Gastrocnemius medialis (tissue), 4 donors: ENCODE data around the gene PKD2L1. TPM values are rescaled to one million over a fixed set of nuclear protein-coding genes. Genes with fewer than 3 reads are reported as not detected.
A peak's percentile ranks its signal among the peaks of the same experiment; 100 is the strongest.

ENCODE experiments used
- ATAC-seq, 2 donors: fragments of 150-250 bp; one replicate each; pipeline ENCODE4 v1.9.1; 2016
- DNase-seq, 2 donors: peaks; one replicate each; pipeline ENCODE4 v3.0.0-alpha.2; 2019
- H3K27ac ChIP-seq, 4 donors: fragments of 200-600 bp; sonication (generic); 1 replicate in 1 of 4; 2 replicates in 3 of 4; pipeline ENCODE4 v1.5.1; 2016 to 2018; ENCODE audit warnings: mild to moderate bottlenecking in 2 of 4, moderate library complexity in 1 of 4
- H3K27me3 ChIP-seq, 3 donors: fragments of 200-600 bp; sonication (generic) in 2 of 3; 1 replicate in 1 of 3; 2 replicates in 2 of 3; pipeline versions ENCODE4 v1.5.1 to v1.6.0; 2016 to 2019; ENCODE audit warnings: mild to moderate bottlenecking in 1 of 3, moderate library complexity in 1 of 3
- H3K36me3 ChIP-seq, 2 donors: fragments of 200-600 bp; sonication (generic) in 1 of 2; one replicate each; pipeline ENCODE4 v1.5.1; 2017 to 2018
- H3K4me1 ChIP-seq, 2 donors: fragments of 200-600 bp; sonication (generic) in 1 of 2; one replicate each; pipeline ENCODE4 v1.5.1; 2016 to 2017; ENCODE audit warnings: mild to moderate bottlenecking in 2 of 2
- H3K4me3 ChIP-seq, 4 donors: fragments of 200-600 bp; sonication (generic) in 3 of 4; 1 replicate in 1 of 4; 2 replicates in 3 of 4; pipeline ENCODE4 v1.5.1; 2016 to 2019; ENCODE audit warnings: mild to moderate bottlenecking in 2 of 4
- H3K9me3 ChIP-seq, 3 donors: fragments of 200-600 bp; sonication (generic) in 2 of 3; 1 replicate in 1 of 3; 2 replicates in 2 of 3; pipeline ENCODE4 v1.5.1; 2016 to 2019
- CTCF ChIP-seq, 5 experiments: fragments of 450-650 bp in 3 of 5; fragments of 200-600 bp in 2 of 5; sonication (generic) in 2 of 5; IDR thresholded peaks in 4 of 5; conservative IDR thresholded peaks in 1 of 5; 1 replicate in 4 of 5; 2 replicates in 1 of 5; pipeline ENCODE4 v1.5.1; 2016 to 2019; ENCODE audit warnings: antibody characterized with exemption in 5 of 5, mild to moderate bottlenecking in 3 of 5, moderate library complexity in 3 of 5
- POLR2A ChIP-seq, 2 donors: fragments of 450-650 bp; IDR thresholded peaks; one replicate each; pipeline ENCODE4 v1.6.1; 2017; ENCODE audit warnings: antibody characterized with exemption in 2 of 2, mild to moderate bottlenecking in 2 of 2, moderate library complexity in 2 of 2
- in situ Hi-C, 4 donors: fragments of 200-750 bp; cut with MboI; loops; one replicate each; pipeline versions ENCODE4 v1.15.0 to v1.8.0; 2017; ENCODE audit warnings: low sequenced_read_pairs in 4 of 4
- intact Hi-C: fragments of 100-400 bp; cut with DNase I; formaldehyde crosslinking; loops from one replicate; pipeline ENCODE4 v1.15.1; 2023; ENCODE audit warnings: low total_unique reads
- total RNA-seq, 4 donors: library from RNA; depleted of rRNA; stranded (reverse); fragments of >200 nt; gene quantifications; one replicate each; pipeline versions ENCODE4 v1.1.0 to v1.2.3, GENCODE V29; 2016

The PKD2L1 gene
- total RNA-seq, 4 donors from 2014 or later = not detected

GRCh38 chr10:100370714-100371481, 40.9 kb upstream of the PKD2L1 start:
- H3K4me1 ChIP-seq = peaks cover 42 to 45% of the 10 kb centered on the region in 2 donors
- H3K4me3 ChIP-seq = peak overlapping the region in 3 of 4 donors; percentile 8 to 12 (median 9)
- H3K27me3 ChIP-seq = no peaks in the 10 kb centered on the region
- intact Hi-C loops = loop anchor here (2.0 to 10.0 kb wide), 6 partner anchors 30 to 754 kb away; partner anchors contain the start of genes ERLIN1, SEC31B and SLF2
- H3K27ac ChIP-seq = peak overlapping the region; percentile 89 to 99 (median 97)
- TF ChIP-seq CTCF (IDR thresholded peaks at IDR 0.05 in 4 of 5, conservative IDR thresholded peaks at IDR 0.05 in 1 of 5) (no peak), POLR2A (IDR thresholded peaks at IDR 0.05) (peak in 1 of 2 donors; percentile 65)
- ATAC-seq (peak; percentile 66 to 80), DNase-seq (peak; percentile 76 to 82)
- no peaks in the 10 kb centered on the region for H3K36me3 ChIP-seq
- in situ Hi-C loops = no loop called here
- no peaks in the 10 kb centered on the region for H3K9me3 ChIP-seq

DNA sequence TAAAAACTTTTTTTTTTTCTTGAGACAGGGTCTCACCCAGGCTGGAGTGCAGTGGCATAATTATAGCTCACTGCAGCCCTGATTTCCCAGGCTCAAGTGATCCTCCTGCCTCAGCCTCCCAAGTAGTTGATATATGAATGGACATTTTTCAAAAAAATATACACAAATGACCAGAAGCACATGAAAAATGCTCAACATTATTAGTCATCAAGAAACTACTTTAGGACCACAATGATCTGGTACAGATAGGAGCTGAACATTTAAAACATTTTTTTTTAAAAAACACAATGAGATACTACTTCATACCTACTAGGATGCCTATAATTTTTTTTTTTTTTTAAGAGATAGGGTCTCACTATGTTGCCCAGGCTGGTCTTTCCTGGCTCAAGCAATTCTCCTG, 38.7 kb upstream of the PKD2L1 start:
- peaks cover 44 to 48% of the 10 kb centered on the region in 2 donors for H3K4me1 ChIP-seq
- ATAC-seq = no peak
- intact Hi-C loops = loop anchor here (10.0 kb wide), 1 partner anchor 634 kb away; the partner anchor contains the start of genes COX15 and CUTC

GRCh38 chr10:100364735-100365391, 34.8 kb upstream of the PKD2L1 start:
- H3K9me3 ChIP-seq = no peaks in the 10 kb centered on the region
- in situ Hi-C loops (no loop called here), intact Hi-C loops (loop anchor here (1.0 to 10.0 kb wide), 3 partner anchors 8 to 630 kb away; partner anchors contain the start of genes BLOC1S2, COX15 and CUTC)
- H3K36me3 ChIP-seq = no peaks in the 10 kb centered on the region
- DNase-seq (peak; percentile 86 to 96), ATAC-seq (peak; percentile 98 to 99)
- no peaks in the 10 kb centered on the region for H3K27me3 ChIP-seq
- no peak overlapping the region for H3K4me3 ChIP-seq
- H3K27ac ChIP-seq = peak overlapping the region; percentile 66 to 74 (median 70)
- peaks cover 16 to 17% of the 10 kb centered on the region in 2 donors for H3K4me1 ChIP-seq
- TF ChIP-seq POLR2A (IDR thresholded peaks at IDR 0.05) = peak in 1 of 2 donors; percentile 34
- TF ChIP-seq CTCF (IDR thresholded peaks at IDR 0.05 in 4 of 5, conservative IDR thresholded peaks at IDR 0.05 in 1 of 5) = peak in 1 of 5 experiments; percentile 17

More for the DNA sequence above, 38.7 kb upstream of the PKD2L1 start:
- no peaks in the 10 kb centered on the region for H3K27me3 ChIP-seq
- H3K36me3 ChIP-seq = no peaks in the 10 kb centered on the region
- in situ Hi-C loops = no loop called here
- no peaks in the 10 kb centered on the region for H3K9me3 ChIP-seq
- no peak overlapping the region for H3K27ac ChIP-seq
- TF ChIP-seq POLR2A (IDR thresholded peaks at IDR 0.05) = no peak
- no peak for TF ChIP-seq CTCF (IDR thresholded peaks at IDR 0.05 in 4 of 5, conservative IDR thresholded peaks at IDR 0.05 in 1 of 5)
- no peak overlapping the region for H3K4me3 ChIP-seq
- DNase-seq = no peak

DNA sequence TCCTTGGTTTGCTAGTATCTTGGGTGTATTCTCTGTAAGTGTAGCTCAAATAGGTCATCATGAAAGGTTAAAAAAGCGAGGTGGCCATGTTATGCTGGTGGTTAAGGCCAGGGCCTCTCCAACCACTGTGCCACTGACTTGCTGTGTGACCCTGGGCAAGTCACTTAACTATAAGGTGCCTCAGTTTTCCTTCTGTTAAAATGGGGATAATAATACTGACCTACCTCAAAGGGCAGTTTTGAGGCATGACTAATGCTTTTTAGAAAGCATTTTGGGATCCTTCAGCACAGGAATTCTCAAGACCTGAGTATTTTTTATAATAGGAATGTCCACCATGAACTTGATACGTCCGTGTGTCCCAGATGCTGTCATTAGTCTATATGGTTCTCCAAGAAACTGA, 34.1 kb upstream of the PKD2L1 start:
- H3K4me3 ChIP-seq = no peak overlapping the region
- no peaks in the 10 kb centered on the region for H3K27me3 ChIP-seq
- in situ Hi-C loops (no loop called here), intact Hi-C loops (loop anchor here (2.0 to 10.0 kb wide), 2 partner anchors 77 to 629 kb away; partner anchors contain the start of genes BLOC1S2, COX15 and CUTC)
- H3K4me1 ChIP-seq = peaks cover 14 to 22% of the 10 kb centered on the region in 2 donors
- peak overlapping the region in 3 of 4 donors; percentile 36 to 74 (median 68) for H3K27ac ChIP-seq
- no peak for DNase-seq
- ATAC-seq = no peak
- no peaks in the 10 kb centered on the region for H3K36me3 ChIP-seq
- TF ChIP-seq CTCF (IDR thresholded peaks at IDR 0.05 in 4 of 5, conservative IDR thresholded peaks at IDR 0.05 in 1 of 5) (no peak), POLR2A (IDR thresholded peaks at IDR 0.05) (no peak)
- H3K9me3 ChIP-seq = no peaks in the 10 kb centered on the region
